GM18858 (cell line): Measurements from ENCODE around the gene BBX.

Source experiments
- ATAC-seq: cut with Tn5 transposase; IDR thresholded peaks from one replicate; pipeline ENCODE4 v1.9.1; 2021; ENCODE audit not compliant: unreplicated experiment

The BBX gene

GRCh38 chr3:107737914-107738313, 215.2 kb downstream of the BBX start:
- ATAC-seq: no peak

- ATAC-seq: no peak
Observed at GRCh38 chr3:107738486-107739183, 215.9 kb downstream of the BBX start.

GRCh38 chr3:107739227-107739626, 216.5 kb downstream of the BBX start:
- ATAC-seq: no peak

- ATAC-seq: no peak
Observed at GRCh38 chr3:107740992-107741896, 218.5 kb downstream of the BBX start.

- no peak for ATAC-seq
Observed at GRCh38 chr3:107745354-107745753, 222.6 kb downstream of the BBX start.

GRCh38 chr3:107752202-107752990, 229.6 kb downstream of the BBX start:
- ATAC-seq: no peak

GRCh38 chr3:107753494-107753893, 230.7 kb downstream of the BBX start:
- ATAC-seq: no peak

- ATAC-seq: no peak
Observed at GRCh38 chr3:107753976-107754375, 231.2 kb downstream of the BBX start.

- no peak for ATAC-seq
Observed at GRCh38 chr3:107756649-107757048, 233.9 kb downstream of the BBX start.

GRCh38 chr3:107757140-107757539, 234.4 kb downstream of the BBX start:
- no peak for ATAC-seq

GRCh38 chr3:107760144-107760543, 237.4 kb downstream of the BBX start:
- no peak for ATAC-seq

- ATAC-seq: no peak
Observed at GRCh38 chr3:107761391-107761790, 238.6 kb downstream of the BBX start.

GRCh38 chr3:107765524-107765923, 242.8 kb downstream of the BBX start:
- no peak for ATAC-seq

GRCh38 chr3:107767897-107768605, 245.3 kb downstream of the BBX start:
- no peak for ATAC-seq

GRCh38 chr3:107769882-107770281, 247.1 kb downstream of the BBX start:
- ATAC-seq: no peak

- no peak for ATAC-seq
Observed at GRCh38 chr3:107772016-107772415, 249.3 kb downstream of the BBX start.

- ATAC-seq: no peak
Observed at GRCh38 chr3:107775974-107776373, 253.2 kb downstream of the BBX start.

- no peak for ATAC-seq
Observed at GRCh38 chr3:107781253-107781652, 258.5 kb downstream of the BBX start.

GRCh38 chr3:107782054-107782453, 259.3 kb downstream of the BBX start:
- no peak for ATAC-seq

GRCh38 chr3:107790612-107791011, 267.9 kb downstream of the BBX start:
- no peak for ATAC-seq

GRCh38 chr3:107791027-107791426, 268.3 kb downstream of the BBX start:
- no peak for ATAC-seq
